ENCODE measurements around the gene TPRG1.

TPRG1 gene, protein sequence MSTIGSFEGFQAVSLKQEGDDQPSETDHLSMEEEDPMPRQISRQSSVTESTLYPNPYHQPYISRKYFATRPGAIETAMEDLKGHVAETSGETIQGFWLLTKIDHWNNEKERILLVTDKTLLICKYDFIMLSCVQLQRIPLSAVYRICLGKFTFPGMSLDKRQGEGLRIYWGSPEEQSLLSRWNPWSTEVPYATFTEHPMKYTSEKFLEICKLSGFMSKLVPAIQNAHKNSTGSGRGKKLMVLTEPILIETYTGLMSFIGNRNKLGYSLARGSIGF
- total RNA-seq = 7.0 to 22.5 (median 11.2) reads per million in 3 donors

DNA sequence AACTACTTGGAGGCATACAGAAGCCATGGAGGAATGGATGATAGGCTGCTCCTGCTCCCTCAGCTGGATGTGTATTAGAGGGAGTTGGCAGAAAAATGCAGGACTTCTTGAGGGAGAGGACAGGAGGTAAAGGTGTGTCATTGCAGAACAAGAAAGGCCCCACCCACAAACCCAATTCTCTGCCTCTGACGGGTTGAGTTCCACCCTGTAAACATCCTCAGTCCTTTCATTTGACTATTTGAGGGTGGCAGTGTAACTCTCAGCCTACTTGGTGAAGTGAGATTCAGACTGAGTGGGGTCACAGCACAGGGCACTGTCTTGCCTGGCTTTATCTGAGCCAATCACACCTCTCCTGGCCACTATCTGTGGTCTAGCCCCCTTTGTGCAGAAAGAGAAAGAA lies at the start of gene TPRG1:
Gene TPRG1, plus strand, starts transcription at position 265 of the 400 bp plus-strand sequence. CDS start 35,414 bp downstream, outside the sequence.
- Histone ChIP-seq H3K27me3 (replicated peaks; ENCODE audit: control insufficient read depth, insufficient read depth, low read length, poor library complexity, severe bottlenecking) (no peaks in the 10 kb centered on the region), H3K27ac (ENCODE audit: insufficient read depth, low read length, poor library complexity, severe bottlenecking) (no peak within 1 kb of the TSS), H3K4me3 (ENCODE audit: insufficient read depth, low read depth, low read length, poor library complexity, severe bottlenecking) (no peak within 1 kb of the TSS), H3K36me3 (ENCODE audit: control insufficient read depth, insufficient read depth, low read length) (no peaks in the 10 kb centered on the region), H3K9me3 (ENCODE audit: control insufficient read depth, low read length) (no peaks in the 10 kb centered on the region), H3K4me1 (ENCODE audit: control insufficient read depth, insufficient read depth, low read length, poor library complexity, severe bottlenecking) (no peaks in the 10 kb centered on the region)
- DNase-seq = no peak

DNA sequence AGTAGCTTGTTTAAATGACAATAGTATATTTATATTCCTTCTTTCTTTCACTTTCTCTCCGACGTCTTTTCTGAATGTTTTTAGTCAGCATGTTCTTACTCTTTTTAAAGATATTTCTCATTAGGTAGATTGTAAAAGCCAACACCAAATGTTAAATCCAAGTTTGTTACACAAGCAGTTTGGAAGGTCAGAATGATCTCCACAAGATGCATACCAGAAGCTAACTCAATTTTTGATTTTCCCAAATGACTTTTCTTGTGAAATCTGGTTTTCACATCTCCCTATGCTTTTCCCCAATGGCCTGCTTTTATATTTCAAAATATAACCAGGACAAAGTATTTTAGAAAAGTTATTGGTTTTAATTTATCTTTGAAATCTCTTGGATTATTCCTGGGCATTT lies 49.7 kb upstream of the TPRG1 start:
- Histone ChIP-seq H3K27me3 (replicated peaks; ENCODE audit: control insufficient read depth, insufficient read depth, low read length, poor library complexity, severe bottlenecking) (no peaks in the 10 kb centered on the region), H3K4me3 (ENCODE audit: insufficient read depth, low read depth, low read length, poor library complexity, severe bottlenecking) (peak overlapping the region; percentile 18), H3K27ac (ENCODE audit: insufficient read depth, low read length, poor library complexity, severe bottlenecking) (no peak overlapping the region), H3K36me3 (ENCODE audit: control insufficient read depth, insufficient read depth, low read length) (no peaks in the 10 kb centered on the region), H3K9me3 (ENCODE audit: control insufficient read depth, low read length) (peaks cover 5% of the 10 kb centered on the region), H3K4me1 (ENCODE audit: control insufficient read depth, insufficient read depth, low read length, poor library complexity, severe bottlenecking) (peaks cover 5% of the 10 kb centered on the region)
- DNase-seq = no peak

DNA sequence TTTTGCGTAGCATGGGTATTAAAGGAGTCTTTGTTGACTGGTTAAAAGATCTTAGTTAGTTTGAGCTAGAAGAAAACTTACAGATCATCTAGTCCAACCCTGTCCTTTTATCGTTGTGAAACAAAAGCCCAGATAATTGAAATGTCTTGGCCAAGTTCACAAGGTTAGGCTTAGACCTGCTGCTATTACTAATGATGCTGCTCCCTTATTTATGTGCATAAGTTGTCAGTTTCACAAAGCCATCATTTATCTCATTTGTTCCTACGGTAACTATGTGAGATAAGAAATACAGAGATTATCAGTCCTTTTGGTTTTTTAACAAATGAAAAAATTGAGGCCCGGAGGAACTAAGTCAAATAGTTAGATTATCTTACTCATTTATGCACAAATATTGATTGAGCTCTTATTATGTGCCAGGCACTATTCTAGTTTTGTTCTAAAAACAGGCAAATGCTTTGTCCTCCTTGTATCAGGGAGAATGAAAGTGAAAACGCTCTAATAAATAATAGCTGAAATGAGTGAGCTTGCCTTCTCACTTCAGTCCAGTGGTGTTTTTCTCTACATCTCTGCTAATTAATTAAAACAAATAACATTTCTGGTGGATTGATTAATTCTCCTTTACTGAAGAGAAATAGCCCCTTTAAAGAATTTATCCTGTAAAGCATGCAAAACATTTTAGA lies 49.1 kb upstream of the TPRG1 start:
- H3K4me1 ChIP-seq (ENCODE audit: control insufficient read depth, insufficient read depth, low read length, poor library complexity, severe bottlenecking) = peaks cover 5% of the 10 kb centered on the region
- H3K27ac ChIP-seq (ENCODE audit: insufficient read depth, low read length, poor library complexity, severe bottlenecking) = no peak overlapping the region
- no peaks in the 10 kb centered on the region for H3K27me3 ChIP-seq (replicated peaks; ENCODE audit: control insufficient read depth, insufficient read depth, low read length, poor library complexity, severe bottlenecking)
- no peak overlapping the region for H3K4me3 ChIP-seq (ENCODE audit: insufficient read depth, low read depth, low read length, poor library complexity, severe bottlenecking)
- H3K36me3 ChIP-seq (ENCODE audit: control insufficient read depth, insufficient read depth, low read length) = no peaks in the 10 kb centered on the region
- no peak for DNase-seq
- peaks cover 5% of the 10 kb centered on the region for H3K9me3 ChIP-seq (ENCODE audit: control insufficient read depth, low read length)

DNA sequence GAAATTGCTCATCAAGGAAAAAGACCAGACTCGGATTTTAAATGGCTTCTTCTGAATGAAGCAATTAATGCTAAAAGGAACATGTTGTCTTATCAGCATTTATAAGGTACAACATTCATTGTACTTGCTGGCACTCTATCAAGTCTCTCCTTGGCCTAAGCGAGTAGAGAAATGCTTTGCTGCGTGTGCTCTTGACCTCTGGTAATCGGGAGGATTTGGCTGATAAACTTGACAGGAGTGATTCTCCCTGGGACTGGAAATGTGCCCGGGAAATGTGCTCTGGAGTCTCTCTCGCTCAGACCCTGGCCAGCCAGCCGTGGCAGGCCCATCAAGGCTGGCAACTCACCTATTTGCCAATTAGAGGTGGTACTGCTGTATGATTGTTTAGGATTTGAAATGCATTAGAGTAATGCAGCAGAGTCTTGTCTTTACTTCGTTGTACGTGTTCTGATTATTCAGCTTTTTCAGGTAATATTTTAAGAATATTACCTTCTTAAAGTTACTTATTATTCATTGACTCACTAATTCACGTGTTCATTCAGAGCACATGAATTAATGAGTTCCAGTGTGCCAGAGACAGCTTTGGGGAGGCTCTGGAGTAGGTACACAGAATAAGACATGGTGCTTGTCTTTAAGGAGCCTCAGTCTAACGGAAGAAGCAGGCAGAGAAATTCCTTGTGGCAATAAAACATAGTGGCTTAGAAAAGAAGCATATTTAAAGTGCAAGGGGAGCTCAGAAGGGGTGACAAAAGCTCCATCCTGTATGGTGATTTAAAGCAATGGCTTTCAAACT lies 48.0 kb upstream of the TPRG1 start:
- H3K36me3 ChIP-seq (ENCODE audit: control insufficient read depth, insufficient read depth, low read length) = no peaks in the 10 kb centered on the region
- peaks cover 5% of the 10 kb centered on the region for H3K4me1 ChIP-seq (ENCODE audit: control insufficient read depth, insufficient read depth, low read length, poor library complexity, severe bottlenecking)
- no peak overlapping the region for H3K4me3 ChIP-seq (ENCODE audit: insufficient read depth, low read depth, low read length, poor library complexity, severe bottlenecking)
- no peak for DNase-seq
- H3K27me3 ChIP-seq (replicated peaks; ENCODE audit: control insufficient read depth, insufficient read depth, low read length, poor library complexity, severe bottlenecking) = no peaks in the 10 kb centered on the region
- H3K9me3 ChIP-seq (ENCODE audit: control insufficient read depth, low read length) = peaks cover 5% of the 10 kb centered on the region
- no peak overlapping the region for H3K27ac ChIP-seq (ENCODE audit: insufficient read depth, low read length, poor library complexity, severe bottlenecking)

DNA sequence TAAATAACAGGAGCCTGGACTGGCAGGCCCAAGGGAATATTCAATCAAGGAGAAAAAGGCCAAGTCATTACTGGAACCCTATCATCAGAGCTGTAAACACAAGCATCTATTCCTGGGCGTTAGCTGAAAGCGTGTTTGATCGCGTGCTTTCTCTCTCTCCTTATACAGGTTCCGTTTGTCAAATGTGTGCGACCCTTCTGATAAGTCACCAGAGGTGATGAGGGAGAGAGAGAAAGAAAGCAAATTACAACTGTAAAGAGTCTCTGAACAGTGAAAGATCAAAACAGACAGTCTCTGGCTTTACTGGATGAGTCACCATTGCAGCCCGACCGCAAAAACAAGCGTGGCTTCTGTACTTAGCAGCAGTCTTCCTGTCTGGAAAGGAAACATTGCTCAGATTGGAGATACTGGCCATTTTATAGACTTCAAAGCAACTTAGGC lies 39.5 kb upstream of the TPRG1 start:
- no peaks in the 10 kb centered on the region for H3K9me3 ChIP-seq (ENCODE audit: control insufficient read depth, low read length)
- no peaks in the 10 kb centered on the region for H3K27me3 ChIP-seq (replicated peaks; ENCODE audit: control insufficient read depth, insufficient read depth, low read length, poor library complexity, severe bottlenecking)
- H3K4me3 ChIP-seq (ENCODE audit: insufficient read depth, low read depth, low read length, poor library complexity, severe bottlenecking) = no peak overlapping the region
- H3K27ac ChIP-seq (ENCODE audit: insufficient read depth, low read length, poor library complexity, severe bottlenecking) = peak overlapping the region; percentile 72
- DNase-seq = peak; percentile 69 to 75 (median 74)
- peaks cover 22% of the 10 kb centered on the region for H3K4me1 ChIP-seq (ENCODE audit: control insufficient read depth, insufficient read depth, low read length, poor library complexity, severe bottlenecking)
- no peaks in the 10 kb centered on the region for H3K36me3 ChIP-seq (ENCODE audit: control insufficient read depth, insufficient read depth, low read length)

DNA sequence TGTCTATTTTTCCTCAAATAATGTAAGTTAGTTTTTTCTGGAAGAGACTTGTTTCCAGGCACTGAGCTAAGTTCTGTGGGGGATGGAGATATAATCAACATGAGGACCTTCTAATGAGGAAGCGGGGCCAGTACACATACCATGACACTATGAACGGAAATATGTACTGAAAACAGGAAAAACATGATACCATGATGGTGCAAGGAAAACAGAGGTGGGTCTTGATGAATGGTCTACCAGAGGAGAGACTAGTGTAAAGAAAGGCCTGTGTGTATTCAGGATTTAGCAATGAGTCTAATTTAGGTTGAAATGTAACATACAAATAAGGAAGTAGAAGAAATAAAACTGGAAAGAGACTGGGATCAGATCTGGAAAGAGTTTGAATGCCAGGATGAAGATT lies 38.9 kb upstream of the TPRG1 start:
- Histone ChIP-seq H3K27ac (ENCODE audit: insufficient read depth, low read length, poor library complexity, severe bottlenecking) (peak overlapping the region; percentile 66), H3K4me3 (ENCODE audit: insufficient read depth, low read depth, low read length, poor library complexity, severe bottlenecking) (no peak overlapping the region), H3K4me1 (ENCODE audit: control insufficient read depth, insufficient read depth, low read length, poor library complexity, severe bottlenecking) (peaks cover 22% of the 10 kb centered on the region), H3K27me3 (replicated peaks; ENCODE audit: control insufficient read depth, insufficient read depth, low read length, poor library complexity, severe bottlenecking) (no peaks in the 10 kb centered on the region), H3K9me3 (ENCODE audit: control insufficient read depth, low read length) (no peaks in the 10 kb centered on the region), H3K36me3 (ENCODE audit: control insufficient read depth, insufficient read depth, low read length) (no peaks in the 10 kb centered on the region)
- no peak for DNase-seq

DNA sequence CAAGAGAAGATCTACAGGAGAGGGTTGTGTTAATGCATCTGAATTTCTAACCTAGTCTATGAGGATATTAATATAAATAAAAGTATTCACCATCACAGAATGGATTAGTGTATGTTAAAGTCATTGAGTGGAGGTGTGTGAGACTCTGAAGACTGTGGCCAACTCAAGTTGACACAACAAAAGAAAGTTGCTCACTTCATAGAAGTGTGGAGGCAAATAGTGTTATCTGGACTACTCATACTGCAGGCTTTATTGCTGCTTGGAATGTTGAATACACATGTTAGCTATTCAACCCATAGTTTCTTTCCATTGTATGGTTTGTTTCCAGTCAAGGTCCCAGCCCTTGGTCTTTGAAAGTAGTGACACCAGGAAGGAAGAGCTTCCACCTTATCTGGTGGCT lies 38.0 kb upstream of the TPRG1 start:
- Histone ChIP-seq H3K9me3 (ENCODE audit: control insufficient read depth, low read length) (no peaks in the 10 kb centered on the region), H3K27me3 (replicated peaks; ENCODE audit: control insufficient read depth, insufficient read depth, low read length, poor library complexity, severe bottlenecking) (no peaks in the 10 kb centered on the region), H3K4me3 (ENCODE audit: insufficient read depth, low read depth, low read length, poor library complexity, severe bottlenecking) (no peak overlapping the region), H3K27ac (ENCODE audit: insufficient read depth, low read length, poor library complexity, severe bottlenecking) (no peak overlapping the region), H3K36me3 (ENCODE audit: control insufficient read depth, insufficient read depth, low read length) (no peaks in the 10 kb centered on the region), H3K4me1 (ENCODE audit: control insufficient read depth, insufficient read depth, low read length, poor library complexity, severe bottlenecking) (peaks cover 22% of the 10 kb centered on the region)
- no peak for DNase-seq

DNA sequence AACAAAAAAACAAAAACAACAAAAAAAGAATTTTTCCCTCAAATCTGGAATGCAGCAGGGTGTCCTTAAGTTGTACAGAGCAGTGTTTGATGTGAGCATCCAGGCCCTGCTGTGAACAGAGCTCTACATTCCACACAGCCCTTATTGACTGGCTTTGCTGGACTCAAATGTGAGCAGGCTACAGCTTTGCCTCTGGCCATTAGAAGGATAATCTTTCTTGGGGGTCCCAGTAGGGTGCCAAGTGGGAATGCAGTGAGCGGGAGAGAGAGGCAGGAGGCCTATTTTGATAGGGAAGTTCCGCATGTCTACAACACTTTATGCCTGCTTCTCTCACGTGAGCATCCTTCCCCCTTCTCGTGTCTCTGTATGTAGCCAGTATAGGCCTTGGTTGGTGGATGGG lies 34.4 kb upstream of the TPRG1 start:
- no peak overlapping the region for H3K4me3 ChIP-seq (ENCODE audit: insufficient read depth, low read depth, low read length, poor library complexity, severe bottlenecking)
- H3K36me3 ChIP-seq (ENCODE audit: control insufficient read depth, insufficient read depth, low read length) = no peaks in the 10 kb centered on the region
- no peaks in the 10 kb centered on the region for H3K9me3 ChIP-seq (ENCODE audit: control insufficient read depth, low read length)
- DNase-seq = no peak
- H3K27ac ChIP-seq (ENCODE audit: insufficient read depth, low read length, poor library complexity, severe bottlenecking) = no peak overlapping the region
- peaks cover 12% of the 10 kb centered on the region for H3K4me1 ChIP-seq (ENCODE audit: control insufficient read depth, insufficient read depth, low read length, poor library complexity, severe bottlenecking)
- no peaks in the 10 kb centered on the region for H3K27me3 ChIP-seq (replicated peaks; ENCODE audit: control insufficient read depth, insufficient read depth, low read length, poor library complexity, severe bottlenecking)

DNA sequence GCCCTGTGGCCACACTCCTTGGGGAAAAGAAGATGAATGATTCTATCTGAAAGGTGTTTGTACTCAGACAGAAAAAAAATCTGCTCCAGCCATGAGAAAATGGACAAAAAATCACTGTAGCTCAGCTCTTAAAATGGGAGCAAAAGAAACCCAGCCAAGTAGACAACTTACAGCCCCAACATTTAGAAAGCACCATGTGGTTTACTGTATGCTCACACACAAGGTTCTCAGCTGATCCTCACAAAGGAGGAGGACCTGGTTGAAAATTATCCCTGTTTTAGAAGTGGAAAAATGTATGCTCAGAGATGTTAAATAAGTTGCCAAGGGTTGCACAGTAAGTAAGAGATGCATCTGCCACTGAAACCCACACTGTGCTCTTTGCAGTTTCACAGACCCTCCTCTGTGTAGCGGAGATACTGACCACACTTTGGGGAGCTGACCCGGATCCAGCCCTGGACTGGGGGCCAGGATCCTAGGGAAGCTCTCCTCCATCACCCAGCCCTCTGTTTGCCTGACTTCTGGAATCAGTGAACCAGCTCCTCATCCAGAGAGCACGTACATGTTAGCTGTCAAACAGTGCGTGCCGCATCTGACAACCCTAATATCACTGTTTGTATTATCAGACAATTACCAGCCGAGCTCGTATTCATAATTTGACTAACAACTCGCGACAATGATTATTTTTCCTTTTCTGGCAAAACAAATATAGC lies 32.7 kb upstream of the TPRG1 start:
- no peak overlapping the region for H3K4me3 ChIP-seq (ENCODE audit: insufficient read depth, low read depth, low read length, poor library complexity, severe bottlenecking)
- no peak overlapping the region for H3K27ac ChIP-seq (ENCODE audit: insufficient read depth, low read length, poor library complexity, severe bottlenecking)
- DNase-seq = no peak
- no peaks in the 10 kb centered on the region for H3K9me3 ChIP-seq (ENCODE audit: control insufficient read depth, low read length)
- no peaks in the 10 kb centered on the region for H3K36me3 ChIP-seq (ENCODE audit: control insufficient read depth, insufficient read depth, low read length)
- H3K4me1 ChIP-seq (ENCODE audit: control insufficient read depth, insufficient read depth, low read length, poor library complexity, severe bottlenecking) = no peaks in the 10 kb centered on the region
- no peaks in the 10 kb centered on the region for H3K27me3 ChIP-seq (replicated peaks; ENCODE audit: control insufficient read depth, insufficient read depth, low read length, poor library complexity, severe bottlenecking)
